Psoas muscle (tissue), 8 donors: Measurements from ENCODE around the gene NOC2L. TPM values are rescaled to one million over a fixed set of nuclear protein-coding genes. Genes with fewer than 3 reads are reported as not detected.

Experiments used
- ATAC-seq, 4 donors: fragments of 200-7000 bp; cut with Tn5 transposase; one replicate each; pipeline ENCODE4 v1.9.1; 2020; ENCODE audit warnings: moderate library complexity in 3 of 4, mild to moderate bottlenecking in 2 of 4
- DNase-seq, 2 donors: peaks; one replicate each; pipeline ENCODE4 v3.0.0-alpha.2; 2020
- H3K27ac ChIP-seq: fragments of 200-600 bp; one replicate; pipeline ENCODE4 v1.8.0; 2022
- H3K27me3 ChIP-seq, 3 donors: fragments of 200-600 bp in 1 of 3; one replicate each; pipeline versions ENCODE4 v1.6.1 to v1.8.0; 2013 to 2022; ENCODE audit warnings: low read length in 2 of 3, mild to moderate bottlenecking in 2 of 3, moderate library complexity in 1 of 3; ENCODE audit not compliant: insufficient read depth in 3 of 3
- H3K36me3 ChIP-seq, 2 donors: fragments of 200-600 bp in 1 of 2; one replicate each; pipeline versions ENCODE4 v1.6.1 to v1.8.0; 2013 to 2022; ENCODE audit warnings: low read depth in 1 of 2, mild to moderate bottlenecking in 1 of 2, moderate library complexity in 1 of 2; ENCODE audit not compliant: insufficient read depth in 1 of 2
- H3K4me1 ChIP-seq: fragments of 200-600 bp; one replicate; pipeline ENCODE4 v1.8.0; 2022
- H3K4me3 ChIP-seq: fragments of 200-600 bp; one replicate; pipeline ENCODE4 v1.8.0; 2022; ENCODE audit warnings: mild to moderate bottlenecking
- H3K9me3 ChIP-seq: fragments of 200-600 bp; one replicate; pipeline ENCODE4 v1.8.0; 2022
- WGBS, 3 donors: extraction: QIAGEN DNeasy Blood & Tissue Kit; methylation state at CpG; one replicate each; pipeline versions ENCODE4 v1.1.6 to v1.1.7; 2013; 5-methylcytosine and 5-hydroxymethylcytosine counted together
- intact Hi-C, 2 donors: fragments of 100-400 bp; cut with DNase I; formaldehyde crosslinking; loops; one replicate each; pipeline versions ENCODE4 v1.11.0 to v1.14.2; 2022
- polyA plus RNA-seq, 3 donors: library from polyadenylated mRNA; stranded (reverse); fragments of 200-250 nt; gene quantifications; one replicate each; pipeline ENCODE4 v1.2.3, GENCODE V29; 2013
- total RNA-seq, 4 donors: library from RNA; stranded (reverse); fragmentation: NEBNext Ultra II Directional in 2 of 4; extraction: Animal tissue kit (Norgen Biotek cat#: 25700) in 2 of 4; gene quantifications; one replicate each; pipeline versions ENCODE4 v1.2.1 to v1.2.4, GENCODE V29; 2021 to 2023
- TF ChIP-seq, protein P1 (sequence below): fragments of 200-600 bp; IDR thresholded peaks from one replicate; pipeline ENCODE4 v1.8.0; 2022; ENCODE audit warnings: antibody characterized with exemption
- donor health status: healthy with polysubstance abuse.
- donor health status: DM: no; HTN: no; CAD: no; lungs with moderate emphysema.
- donor health status: Bipolar disorder and iron deficiency.
- donor health status: healthy.
- donor health status: DM: yes; HTN: yes; CAD: no.
- donor health status: DM: no; HTN: no; CAD: no.
- donor health status: DM: no; HTN: no; CAD: no.
- donor health status: DM: yes; HTN: yes; CAD: no.

NOC2L gene
- total and polyA plus RNA-seq, 7 donors = 61.4 to 106 (median 85.3) TPM

DNA sequence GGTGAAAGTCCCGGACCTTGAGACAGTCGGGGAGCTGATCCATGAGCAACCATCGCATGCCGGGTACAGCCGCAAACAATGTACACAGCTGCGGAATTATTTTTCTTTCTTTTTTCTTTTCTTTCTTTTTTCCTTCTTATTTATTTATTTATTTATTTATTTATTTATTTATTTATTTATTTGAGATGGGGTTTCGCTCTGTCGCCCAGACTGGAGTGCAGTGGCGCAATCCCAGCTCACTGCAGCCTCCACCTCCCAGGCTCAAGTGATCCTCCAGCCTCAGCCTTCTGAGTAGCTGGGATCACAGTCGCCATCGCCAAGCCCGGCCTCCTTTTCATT is 25.4 kb upstream of the NOC2L start:
- Histone ChIP-seq H3K36me3 (no peaks in the 10 kb centered on the region), H3K27me3 (no peaks in the 10 kb centered on the region), H3K4me1 (peaks cover 27% of the 10 kb centered on the region), H3K9me3 (no peaks in the 10 kb centered on the region), H3K4me3 (peak overlapping the region; percentile 49), H3K27ac (no peak overlapping the region)
- DNase-seq = no peak
- intact Hi-C loops = loop anchor here (1.0 to 5.0 kb wide), 4 partner anchors 14 to 308 kb away; no protein-coding TSS in a partner anchor
- TF ChIP-seq, protein P1, sequence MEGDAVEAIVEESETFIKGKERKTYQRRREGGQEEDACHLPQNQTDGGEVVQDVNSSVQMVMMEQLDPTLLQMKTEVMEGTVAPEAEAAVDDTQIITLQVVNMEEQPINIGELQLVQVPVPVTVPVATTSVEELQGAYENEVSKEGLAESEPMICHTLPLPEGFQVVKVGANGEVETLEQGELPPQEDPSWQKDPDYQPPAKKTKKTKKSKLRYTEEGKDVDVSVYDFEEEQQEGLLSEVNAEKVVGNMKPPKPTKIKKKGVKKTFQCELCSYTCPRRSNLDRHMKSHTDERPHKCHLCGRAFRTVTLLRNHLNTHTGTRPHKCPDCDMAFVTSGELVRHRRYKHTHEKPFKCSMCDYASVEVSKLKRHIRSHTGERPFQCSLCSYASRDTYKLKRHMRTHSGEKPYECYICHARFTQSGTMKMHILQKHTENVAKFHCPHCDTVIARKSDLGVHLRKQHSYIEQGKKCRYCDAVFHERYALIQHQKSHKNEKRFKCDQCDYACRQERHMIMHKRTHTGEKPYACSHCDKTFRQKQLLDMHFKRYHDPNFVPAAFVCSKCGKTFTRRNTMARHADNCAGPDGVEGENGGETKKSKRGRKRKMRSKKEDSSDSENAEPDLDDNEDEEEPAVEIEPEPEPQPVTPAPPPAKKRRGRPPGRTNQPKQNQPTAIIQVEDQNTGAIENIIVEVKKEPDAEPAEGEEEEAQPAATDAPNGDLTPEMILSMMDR = no peak
- 59 to 64% (median 59%) methylated on average over 12 of the region's 12 CpGs for WGBS, 3 donors
- ATAC-seq = no peak

DNA sequence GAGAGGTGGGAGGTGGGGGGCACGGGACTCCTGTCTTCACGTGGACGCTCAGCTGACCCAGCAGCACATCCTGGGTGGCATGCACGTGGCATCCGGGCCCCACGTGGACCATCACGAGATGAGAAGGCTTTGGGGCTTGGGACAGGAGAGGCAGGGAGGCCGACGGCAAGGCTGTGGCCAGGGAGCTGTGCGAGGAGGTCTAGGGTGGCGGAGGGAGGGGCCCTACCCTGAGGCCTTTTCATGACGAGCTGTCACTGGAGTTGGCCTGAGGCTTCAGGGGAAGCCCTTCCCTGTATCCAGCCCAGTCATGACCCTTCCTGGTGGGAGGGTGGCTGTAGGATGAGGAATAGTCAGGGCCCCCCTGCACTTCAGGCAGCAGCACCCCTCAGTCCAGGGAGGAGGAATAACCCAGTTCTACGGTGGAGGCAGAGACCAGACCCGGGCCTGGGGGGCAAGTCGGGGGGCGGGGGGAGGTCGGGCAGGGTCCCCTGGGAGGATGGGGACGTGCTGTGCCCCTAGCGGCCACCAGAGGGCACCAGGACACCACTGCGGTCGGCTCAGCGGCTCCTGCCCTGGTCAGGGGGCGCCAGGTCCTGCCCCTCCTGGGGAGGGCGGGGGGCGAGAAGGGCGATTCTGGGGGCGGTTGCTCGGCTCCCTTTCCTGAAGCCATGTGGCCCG is 24.9 kb upstream of the NOC2L start:
- Histone ChIP-seq H3K36me3 (no peaks in the 10 kb centered on the region), H3K4me1 (peaks cover 32% of the 10 kb centered on the region), H3K27me3 (no peaks in the 10 kb centered on the region), H3K4me3 (peak overlapping the region; percentile 49), H3K9me3 (no peaks in the 10 kb centered on the region), H3K27ac (no peak overlapping the region)
- 18 to 24% (median 23%) methylated on average over 23 to 29 of the region's 29 CpGs for WGBS, 3 donors
- intact Hi-C loops = loop anchor here (1.0 to 5.0 kb wide), 4 partner anchors 15 to 308 kb away; no protein-coding TSS in a partner anchor
- DNase-seq (peak; percentile 55 to 81), ATAC-seq (no peak)
- TF ChIP-seq, protein P1 = peak; percentile 93

DNA sequence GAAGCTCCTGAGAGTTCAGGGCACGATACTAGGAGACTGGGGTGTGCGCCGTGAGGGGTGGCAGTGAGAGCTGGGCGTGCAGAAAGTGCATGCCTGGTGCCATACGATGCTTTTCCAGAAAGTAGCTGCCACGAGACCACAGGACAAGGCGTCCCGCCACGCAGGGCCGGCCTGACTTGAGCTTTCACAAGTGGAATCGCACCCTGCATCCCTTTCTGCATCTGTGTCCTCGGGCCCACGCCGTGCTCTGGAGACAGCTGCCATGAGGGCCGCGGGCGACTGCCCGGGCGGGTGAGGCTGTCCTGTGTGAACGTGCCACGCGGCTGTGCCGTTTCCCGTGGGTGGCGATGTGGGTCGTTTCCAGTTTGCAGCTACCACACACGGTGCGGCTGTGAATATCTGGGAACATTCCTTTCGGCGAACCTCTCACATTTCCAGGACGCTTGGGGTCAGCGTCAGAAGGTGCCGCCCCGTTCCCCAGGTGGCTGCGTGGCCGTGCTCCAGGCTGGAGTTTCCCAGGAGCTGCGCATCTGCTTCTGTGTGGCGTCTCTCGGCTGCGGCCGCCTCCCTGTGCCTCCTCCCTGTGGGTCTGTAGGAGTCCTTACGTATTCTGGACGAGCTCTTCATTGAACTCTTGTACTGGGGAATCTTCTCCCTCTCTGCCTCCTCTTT is 23.8 kb upstream of the NOC2L start:
- TF ChIP-seq, protein P1 = no peak
- Histone ChIP-seq H3K4me3 (peak overlapping the region; percentile 53), H3K9me3 (no peaks in the 10 kb centered on the region), H3K4me1 (peaks cover 40% of the 10 kb centered on the region), H3K36me3 (no peaks in the 10 kb centered on the region), H3K27me3 (no peaks in the 10 kb centered on the region), H3K27ac (peak overlapping the region; percentile 93)
- ATAC-seq (peak in 1 of 4 donors; percentile 7), DNase-seq (peak; percentile 30 to 60)
- intact Hi-C loops = loop anchor here in 1 of 2 donors (5.0 kb wide), 1 partner anchor 309 kb away; no protein-coding TSS in a partner anchor
- whole genome bisulfite sequencing, 3 donors = 33 to 48% (median 37%) methylated on average over 36 to 43 of the region's 43 CpGs

DNA sequence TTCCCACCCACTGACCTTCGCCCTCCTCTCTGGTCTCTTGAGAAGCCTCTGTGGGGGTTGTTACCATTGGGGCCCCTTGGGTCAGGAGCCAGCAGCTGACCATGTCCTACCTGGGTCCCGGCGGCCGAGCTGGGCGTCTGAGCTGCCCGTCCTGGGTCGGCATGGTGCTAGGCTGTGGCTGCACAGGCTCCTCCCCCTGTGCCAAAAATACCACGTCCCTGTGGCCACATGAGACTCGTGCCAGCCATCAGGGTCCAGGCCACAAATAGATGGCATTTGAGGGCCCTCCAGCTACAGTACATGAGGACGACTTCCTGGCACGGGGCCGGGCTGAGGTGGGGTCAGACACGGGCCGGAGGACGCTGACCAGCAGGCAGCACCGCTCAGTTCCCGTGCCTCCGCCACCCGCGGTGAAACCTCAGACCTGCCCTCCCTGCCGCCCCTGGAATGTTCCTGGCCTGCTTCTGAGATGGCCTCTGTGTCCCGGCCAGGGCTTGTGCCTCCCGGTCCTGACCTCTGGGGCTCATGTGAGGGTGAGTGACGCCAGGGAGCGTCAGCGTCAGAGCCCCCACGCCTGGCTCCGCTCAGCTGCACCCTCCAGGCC is 23.0 kb upstream of the NOC2L start, which contains the start of gene PERM1:
Gene PERM1 (minus strand): TSS at position 139 of the 604 bp plus-strand sequence. CDS start 1,064 bp downstream, outside the sequence.
- peak within 1 kb of the TSS; percentile 53 for H3K4me3 ChIP-seq
- H3K36me3 ChIP-seq = no peaks in the 10 kb centered on the region
- 20 to 29% (median 28%) methylated on average over 18 to 28 of the region's 28 CpGs for WGBS, 3 donors
- ATAC-seq (peak; percentile 60 to 70 (median 69)), DNase-seq (peak; percentile 83 to 97)
- no peaks in the 10 kb centered on the region for H3K27me3 ChIP-seq
- H3K27ac ChIP-seq = peak within 1 kb of the TSS; percentile 93
- TF ChIP-seq, protein P1 = no peak
- H3K4me1 ChIP-seq = peaks cover 40% of the 10 kb centered on the region
- intact Hi-C loops = loop anchor here in 1 of 2 donors (5.0 kb wide), 1 partner anchor 310 kb away; no protein-coding TSS in a partner anchor
- no peaks in the 10 kb centered on the region for H3K9me3 ChIP-seq
